ENCODE measurements around the gene SORL1.
"Not testable (repeated sequence)": the region's sequence is repeated elsewhere in the genome, so short reads cannot be mapped to it uniquely, and the experiment has no call there.

The SORL1 gene, protein sequence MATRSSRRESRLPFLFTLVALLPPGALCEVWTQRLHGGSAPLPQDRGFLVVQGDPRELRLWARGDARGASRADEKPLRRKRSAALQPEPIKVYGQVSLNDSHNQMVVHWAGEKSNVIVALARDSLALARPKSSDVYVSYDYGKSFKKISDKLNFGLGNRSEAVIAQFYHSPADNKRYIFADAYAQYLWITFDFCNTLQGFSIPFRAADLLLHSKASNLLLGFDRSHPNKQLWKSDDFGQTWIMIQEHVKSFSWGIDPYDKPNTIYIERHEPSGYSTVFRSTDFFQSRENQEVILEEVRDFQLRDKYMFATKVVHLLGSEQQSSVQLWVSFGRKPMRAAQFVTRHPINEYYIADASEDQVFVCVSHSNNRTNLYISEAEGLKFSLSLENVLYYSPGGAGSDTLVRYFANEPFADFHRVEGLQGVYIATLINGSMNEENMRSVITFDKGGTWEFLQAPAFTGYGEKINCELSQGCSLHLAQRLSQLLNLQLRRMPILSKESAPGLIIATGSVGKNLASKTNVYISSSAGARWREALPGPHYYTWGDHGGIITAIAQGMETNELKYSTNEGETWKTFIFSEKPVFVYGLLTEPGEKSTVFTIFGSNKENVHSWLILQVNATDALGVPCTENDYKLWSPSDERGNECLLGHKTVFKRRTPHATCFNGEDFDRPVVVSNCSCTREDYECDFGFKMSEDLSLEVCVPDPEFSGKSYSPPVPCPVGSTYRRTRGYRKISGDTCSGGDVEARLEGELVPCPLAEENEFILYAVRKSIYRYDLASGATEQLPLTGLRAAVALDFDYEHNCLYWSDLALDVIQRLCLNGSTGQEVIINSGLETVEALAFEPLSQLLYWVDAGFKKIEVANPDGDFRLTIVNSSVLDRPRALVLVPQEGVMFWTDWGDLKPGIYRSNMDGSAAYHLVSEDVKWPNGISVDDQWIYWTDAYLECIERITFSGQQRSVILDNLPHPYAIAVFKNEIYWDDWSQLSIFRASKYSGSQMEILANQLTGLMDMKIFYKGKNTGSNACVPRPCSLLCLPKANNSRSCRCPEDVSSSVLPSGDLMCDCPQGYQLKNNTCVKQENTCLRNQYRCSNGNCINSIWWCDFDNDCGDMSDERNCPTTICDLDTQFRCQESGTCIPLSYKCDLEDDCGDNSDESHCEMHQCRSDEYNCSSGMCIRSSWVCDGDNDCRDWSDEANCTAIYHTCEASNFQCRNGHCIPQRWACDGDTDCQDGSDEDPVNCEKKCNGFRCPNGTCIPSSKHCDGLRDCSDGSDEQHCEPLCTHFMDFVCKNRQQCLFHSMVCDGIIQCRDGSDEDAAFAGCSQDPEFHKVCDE (N-terminal part only)

GRCh38 chr11:121451986-121452608, at the start of gene SORL1:
Gene SORL1, plus strand, starts transcription at chr11:121452314. Its CDS starts 18 bp downstream, at chr11:121452332.
- DNase-seq: peak; percentile 74

GRCh38 chr11:121405646-121406045, 46.5 kb upstream of the SORL1 start:
- DNase-seq: no peak

DNA sequence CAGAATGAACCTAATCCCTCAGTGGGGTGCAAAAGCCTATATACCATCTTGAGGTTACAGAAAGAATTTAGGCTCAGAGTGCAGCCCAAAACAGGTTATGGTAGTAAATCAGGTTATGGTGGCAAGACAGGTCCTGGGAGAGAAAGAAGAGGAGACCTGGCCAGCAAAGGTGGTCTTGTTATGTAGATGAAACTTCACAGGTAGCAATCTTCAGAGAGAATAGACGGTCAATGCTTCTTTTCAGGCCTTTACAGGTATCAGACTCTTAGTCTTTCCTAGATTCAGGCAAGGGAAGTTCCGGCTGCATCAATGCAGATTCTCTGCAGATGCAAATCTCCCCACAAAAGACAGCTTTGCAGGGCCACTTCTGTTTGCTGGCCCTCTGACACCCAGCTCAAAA, 45.8 kb upstream of the SORL1 start:
- DNase-seq: no peak

DNA sequence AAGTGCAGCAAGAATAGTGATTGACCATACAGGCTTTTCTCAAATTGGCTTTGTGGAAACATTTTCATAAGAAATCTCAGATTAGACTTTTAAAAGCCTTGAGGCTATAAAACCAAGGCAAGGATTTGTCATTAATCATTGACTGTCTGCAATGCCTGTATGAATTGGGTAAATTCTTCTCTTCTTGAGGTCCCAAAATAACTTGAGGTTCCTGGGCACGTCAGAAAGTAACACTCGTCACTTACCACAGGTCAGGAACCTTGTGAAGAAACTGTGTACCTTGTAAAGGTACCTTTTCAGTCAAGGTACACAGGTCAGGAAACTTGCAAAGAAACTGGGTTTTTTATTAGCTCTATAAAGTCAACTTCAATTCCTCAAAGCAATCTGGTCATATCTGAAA, 43.3 kb upstream of the SORL1 start:
- DNase-seq: no peak

- not testable (repeated sequence) for DNase-seq
Observed at GRCh38 chr11:121410041-121410440, 42.1 kb upstream of the SORL1 start.

DNA sequence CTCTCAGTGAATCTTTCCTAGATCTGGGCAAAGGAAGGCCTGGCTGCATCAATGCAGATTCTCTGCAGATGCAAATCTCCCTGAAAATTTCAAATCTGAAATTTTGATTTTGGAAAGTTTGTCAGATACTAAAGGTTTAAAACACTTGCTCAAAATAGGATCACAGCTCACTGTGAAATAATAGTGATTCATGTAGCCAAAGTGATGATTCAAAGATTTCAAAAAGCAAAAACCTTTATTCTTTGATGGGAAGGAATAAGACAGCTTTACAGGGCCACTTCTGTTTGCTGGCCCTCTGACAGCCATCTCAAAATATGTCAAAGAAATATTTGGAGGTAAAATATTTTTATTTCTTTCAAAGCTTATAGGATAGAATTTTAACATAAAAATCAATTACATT, 40.8 kb upstream of the SORL1 start:
- DNase-seq: not testable (repeated sequence)

DNA sequence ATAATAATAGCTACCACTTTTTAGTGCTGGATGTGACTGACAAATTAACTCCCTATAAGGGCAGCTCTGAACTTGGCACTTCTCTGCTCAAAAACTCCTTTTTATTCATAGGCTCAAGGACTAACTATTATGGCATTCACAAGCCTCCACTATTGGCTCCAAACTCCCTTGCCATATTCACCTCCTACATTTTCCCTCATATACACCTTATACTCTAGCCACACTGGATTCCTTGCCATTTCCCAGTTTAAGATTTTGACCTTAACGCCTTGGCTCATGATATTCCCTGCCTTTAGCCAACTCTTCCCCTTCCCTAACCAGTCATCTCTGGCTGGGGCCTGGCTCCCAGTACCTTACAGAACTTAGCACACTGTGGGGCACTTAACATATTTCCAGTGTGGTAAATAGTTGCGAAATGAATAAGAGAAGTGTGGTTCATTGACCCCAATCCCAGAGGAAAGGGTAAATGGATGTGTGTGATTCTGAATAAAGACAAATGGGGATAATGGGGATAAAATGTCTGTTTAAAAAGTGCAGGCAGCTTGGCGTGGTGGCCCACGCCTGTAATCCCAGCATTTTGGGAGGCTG, 40.0 kb upstream of the SORL1 start:
- DNase-seq: no peak

GRCh38 chr11:121412711-121413415, 39.3 kb upstream of the SORL1 start:
- DNase-seq: no peak

GRCh38 chr11:121414141-121414913, 37.8 kb upstream of the SORL1 start:
- DNase-seq: no peak

- DNase-seq: no peak
Observed at GRCh38 chr11:121415856-121416255, 36.3 kb upstream of the SORL1 start.

- no peak for DNase-seq
Observed at GRCh38 chr11:121417055-121417551, 35.0 kb upstream of the SORL1 start.

GRCh38 chr11:121417607-121418006, 34.5 kb upstream of the SORL1 start:
- DNase-seq: no peak

GRCh38 chr11:121418625-121419114, 33.4 kb upstream of the SORL1 start:
- DNase-seq: no peak

GRCh38 chr11:121419836-121420235, 32.3 kb upstream of the SORL1 start:
- no peak for DNase-seq

GRCh38 chr11:121420398-121420797, 31.7 kb upstream of the SORL1 start:
- DNase-seq: no peak

DNA sequence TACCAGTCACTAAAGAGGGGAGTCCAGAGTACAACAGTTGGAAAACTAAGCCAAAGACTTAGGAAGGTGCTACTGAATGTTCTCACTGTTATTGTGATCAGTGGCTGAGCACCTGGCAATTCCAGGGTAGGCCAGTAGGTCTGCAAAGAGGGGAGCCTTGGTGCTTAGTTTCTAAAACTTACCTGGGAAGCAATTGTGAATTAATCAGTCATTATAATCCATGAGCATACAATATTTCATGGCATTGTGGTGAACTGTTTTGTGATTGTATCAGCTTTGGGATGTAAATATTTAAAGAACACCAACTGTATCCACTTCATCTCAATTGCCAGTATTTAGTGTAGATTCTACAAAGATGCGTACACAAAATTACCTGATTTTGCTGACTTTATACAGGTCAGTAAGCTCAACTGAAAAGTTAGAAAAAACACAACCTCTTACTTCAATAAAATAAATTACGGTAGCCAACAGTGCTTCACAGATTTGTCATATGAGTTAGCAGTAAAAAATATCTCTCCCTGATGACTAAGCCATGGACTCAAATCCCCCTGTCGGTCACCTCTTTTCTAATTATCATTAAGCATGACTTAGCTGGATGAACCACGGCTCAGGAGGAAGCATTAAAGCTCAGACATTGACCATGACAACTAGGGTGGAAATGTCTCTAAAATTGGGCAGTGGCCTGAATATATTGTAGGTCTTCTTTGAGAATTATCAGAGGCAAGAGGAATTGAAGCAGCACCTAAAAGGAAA, 30.8 kb upstream of the SORL1 start:
- DNase-seq: no peak

DNA sequence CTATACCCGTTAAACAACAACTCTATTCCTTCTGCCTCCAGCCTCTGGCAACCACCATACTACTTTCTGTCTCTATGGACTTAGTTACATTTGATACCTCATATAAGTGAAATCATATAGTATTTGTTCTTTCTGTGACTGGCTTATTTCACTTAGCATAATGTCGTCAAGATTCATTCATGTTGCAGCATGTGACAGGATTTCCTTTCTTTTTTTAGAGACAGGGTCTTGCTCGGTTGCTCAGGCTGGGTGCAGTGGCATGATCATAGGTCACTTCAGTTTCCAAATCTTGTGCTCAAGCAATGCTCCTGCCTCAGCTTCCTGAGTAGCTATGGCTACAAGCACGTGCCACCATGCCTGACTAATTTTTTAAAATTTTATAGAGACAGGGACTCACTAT, 29.4 kb upstream of the SORL1 start:
- no peak for DNase-seq

DNA sequence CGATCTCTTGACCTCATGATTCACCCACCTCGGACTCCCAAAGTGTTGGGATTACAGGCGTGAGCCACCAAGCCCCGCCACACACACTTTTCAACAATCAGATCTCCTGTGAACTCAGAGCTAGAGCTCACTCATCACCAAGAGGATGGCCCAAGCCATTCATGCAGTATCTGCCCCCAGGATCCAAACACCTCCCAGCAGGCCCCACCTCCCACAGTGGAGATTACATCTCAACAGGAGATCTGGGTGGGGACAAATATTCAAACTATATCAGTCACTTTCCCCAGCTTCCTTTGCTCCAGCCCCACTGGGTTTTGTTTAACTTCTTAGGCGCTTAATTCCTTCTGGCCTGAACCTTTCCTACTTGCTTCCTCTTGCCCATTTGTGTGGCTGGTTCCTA, 26.3 kb upstream of the SORL1 start:
- no peak for DNase-seq

All from NCI-H1092 (cell line).